ENCODE measurements around the gene EED. TPM values are rescaled to one million over a fixed set of nuclear protein-coding genes. Genes with fewer than 3 reads are reported as not detected.

Gene EED
- total and polyA plus RNA-seq, 4 donors: 11.1 to 40.2 (median 16.5) TPM

DNA sequence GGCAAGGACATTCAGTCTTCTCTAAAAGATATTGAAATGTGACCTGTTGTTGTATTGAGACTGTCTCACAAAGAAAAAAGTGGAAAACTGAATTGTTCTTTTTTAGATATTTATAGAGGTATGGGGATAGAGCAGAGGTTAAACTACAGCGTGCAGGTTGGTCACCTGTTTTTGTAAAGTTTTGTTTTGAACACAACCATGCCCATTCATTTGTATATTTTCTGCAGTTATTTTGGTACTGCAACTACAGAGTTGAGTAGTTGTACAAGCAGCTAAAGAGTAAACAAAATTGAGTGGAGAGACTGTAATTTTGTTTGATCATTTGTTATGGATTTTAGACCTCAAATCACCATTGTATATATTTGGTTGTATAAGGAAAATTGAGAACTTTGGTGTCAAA is 11.3 kb downstream of the EED start:
- Histone ChIP-seq H3K4me3 (no peak overlapping the region), H3K9ac (ENCODE audit: insufficient read depth in 1 of 2, low read length in 2 of 2) (no peak overlapping the region), H3K27me3 (ENCODE audit: control insufficient read depth in 3 of 3, insufficient read depth in 3 of 3, low read length in 2 of 3) (no peaks in the 10 kb centered on the region), H3K9me3 (ENCODE audit: control insufficient read depth in 4 of 4, insufficient read depth in 3 of 4, low read length in 3 of 4) (no peaks in the 10 kb centered on the region), H3K4me1 (ENCODE audit: control insufficient read depth in 5 of 5, insufficient read depth in 5 of 5, low read length in 5 of 5) (no peaks in the 10 kb centered on the region), H3K36me3 (ENCODE audit: control insufficient read depth in 4 of 4, insufficient read depth in 4 of 4, low read length in 4 of 4) (peaks cover 7 to 14% (median 12%) of the 10 kb centered on the region in 4 donors), H3K27ac (ENCODE audit: low read depth in 1 of 2, low read length in 1 of 2) (no peak overlapping the region)
- ATAC-seq (ENCODE audit: insufficient read depth, low FRiP score) (no peak), DNase-seq (no peak)
- 93 to 95% methylated on average over 1 of the region's 1 CpG for WGBS, 2 donors
- TF ChIP-seq, protein P1, sequence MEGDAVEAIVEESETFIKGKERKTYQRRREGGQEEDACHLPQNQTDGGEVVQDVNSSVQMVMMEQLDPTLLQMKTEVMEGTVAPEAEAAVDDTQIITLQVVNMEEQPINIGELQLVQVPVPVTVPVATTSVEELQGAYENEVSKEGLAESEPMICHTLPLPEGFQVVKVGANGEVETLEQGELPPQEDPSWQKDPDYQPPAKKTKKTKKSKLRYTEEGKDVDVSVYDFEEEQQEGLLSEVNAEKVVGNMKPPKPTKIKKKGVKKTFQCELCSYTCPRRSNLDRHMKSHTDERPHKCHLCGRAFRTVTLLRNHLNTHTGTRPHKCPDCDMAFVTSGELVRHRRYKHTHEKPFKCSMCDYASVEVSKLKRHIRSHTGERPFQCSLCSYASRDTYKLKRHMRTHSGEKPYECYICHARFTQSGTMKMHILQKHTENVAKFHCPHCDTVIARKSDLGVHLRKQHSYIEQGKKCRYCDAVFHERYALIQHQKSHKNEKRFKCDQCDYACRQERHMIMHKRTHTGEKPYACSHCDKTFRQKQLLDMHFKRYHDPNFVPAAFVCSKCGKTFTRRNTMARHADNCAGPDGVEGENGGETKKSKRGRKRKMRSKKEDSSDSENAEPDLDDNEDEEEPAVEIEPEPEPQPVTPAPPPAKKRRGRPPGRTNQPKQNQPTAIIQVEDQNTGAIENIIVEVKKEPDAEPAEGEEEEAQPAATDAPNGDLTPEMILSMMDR (IDR thresholded peaks at IDR 0.05; ENCODE audit: control extremely low read depth, extremely low read depth): no peak

DNA sequence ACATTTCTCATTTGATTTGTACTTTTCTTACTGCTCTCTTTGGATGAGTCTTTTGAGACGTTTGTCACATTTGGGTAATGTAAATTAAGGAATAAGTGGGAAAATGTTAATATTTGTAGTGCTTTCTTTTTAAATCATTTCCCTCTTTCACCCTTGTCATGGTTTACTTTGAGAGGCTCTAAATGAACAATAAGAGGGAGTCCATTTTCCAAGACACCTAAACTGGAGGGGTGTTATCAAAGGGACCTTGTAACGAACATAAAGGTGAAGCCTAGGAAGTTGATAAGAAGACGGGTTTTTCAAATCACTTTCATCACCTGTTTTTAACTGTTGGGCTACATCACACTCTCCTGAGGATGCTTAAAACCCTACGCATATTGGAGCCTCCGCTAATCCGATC is 12.1 kb downstream of the EED start:
- no peak overlapping the region for H3K27ac ChIP-seq (ENCODE audit: low read depth in 1 of 2, low read length in 1 of 2)
- peaks cover 10 to 15% (median 13%) of the 10 kb centered on the region in 4 donors for H3K36me3 ChIP-seq (ENCODE audit: control insufficient read depth in 4 of 4, insufficient read depth in 4 of 4, low read length in 4 of 4)
- DNase-seq (no peak), ATAC-seq (ENCODE audit: insufficient read depth, low FRiP score) (no peak)
- TF ChIP-seq, protein P1 (IDR thresholded peaks at IDR 0.05; ENCODE audit: control extremely low read depth, extremely low read depth): no peak
- H3K4me3 ChIP-seq: no peak overlapping the region
- H3K9ac ChIP-seq (ENCODE audit: insufficient read depth in 1 of 2, low read length in 2 of 2): no peak overlapping the region
- 74 to 77% methylated on average over 6 of the region's 6 CpGs for WGBS, 2 donors
- H3K4me1 ChIP-seq (ENCODE audit: control insufficient read depth in 5 of 5, insufficient read depth in 5 of 5, low read length in 5 of 5): no peaks in the 10 kb centered on the region
- no peaks in the 10 kb centered on the region for H3K9me3 ChIP-seq (ENCODE audit: control insufficient read depth in 4 of 4, insufficient read depth in 3 of 4, low read length in 3 of 4)
- H3K27me3 ChIP-seq (ENCODE audit: control insufficient read depth in 3 of 3, insufficient read depth in 3 of 3, low read length in 2 of 3): no peaks in the 10 kb centered on the region

DNA sequence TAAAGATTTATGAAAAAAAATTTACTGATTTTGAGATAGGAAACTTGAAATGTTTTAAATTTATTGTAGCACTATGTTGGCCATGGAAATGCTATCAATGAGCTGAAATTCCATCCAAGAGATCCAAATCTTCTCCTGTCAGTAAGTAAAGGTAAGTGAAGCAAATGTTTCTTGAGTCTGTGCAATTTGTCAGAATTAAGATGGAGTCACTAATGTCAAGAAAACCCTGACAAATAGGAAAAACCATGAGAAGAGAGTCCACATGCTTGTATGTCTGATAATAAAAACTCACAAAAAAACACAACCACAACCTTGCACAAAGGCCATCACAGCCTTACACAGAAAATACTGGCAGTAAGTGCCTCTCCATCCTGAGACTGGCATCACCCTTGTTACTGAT is 12.9 kb downstream of the EED start:
- DNase-seq (no peak), ATAC-seq (ENCODE audit: insufficient read depth, low FRiP score) (no peak)
- Histone ChIP-seq H3K36me3 (ENCODE audit: control insufficient read depth in 4 of 4, insufficient read depth in 4 of 4, low read length in 4 of 4) (peaks cover 10 to 23% (median 15%) of the 10 kb centered on the region in 4 donors), H3K9me3 (ENCODE audit: control insufficient read depth in 4 of 4, insufficient read depth in 3 of 4, low read length in 3 of 4) (no peaks in the 10 kb centered on the region), H3K27ac (ENCODE audit: low read depth in 1 of 2, low read length in 1 of 2) (no peak overlapping the region), H3K4me1 (ENCODE audit: control insufficient read depth in 5 of 5, insufficient read depth in 5 of 5, low read length in 5 of 5) (no peaks in the 10 kb centered on the region), H3K9ac (ENCODE audit: insufficient read depth in 1 of 2, low read length in 2 of 2) (no peak overlapping the region), H3K4me3 (no peak overlapping the region), H3K27me3 (ENCODE audit: control insufficient read depth in 3 of 3, insufficient read depth in 3 of 3, low read length in 2 of 3) (no peaks in the 10 kb centered on the region)
- TF ChIP-seq, protein P1 (IDR thresholded peaks at IDR 0.05; ENCODE audit: control extremely low read depth, extremely low read depth): no peak

DNA sequence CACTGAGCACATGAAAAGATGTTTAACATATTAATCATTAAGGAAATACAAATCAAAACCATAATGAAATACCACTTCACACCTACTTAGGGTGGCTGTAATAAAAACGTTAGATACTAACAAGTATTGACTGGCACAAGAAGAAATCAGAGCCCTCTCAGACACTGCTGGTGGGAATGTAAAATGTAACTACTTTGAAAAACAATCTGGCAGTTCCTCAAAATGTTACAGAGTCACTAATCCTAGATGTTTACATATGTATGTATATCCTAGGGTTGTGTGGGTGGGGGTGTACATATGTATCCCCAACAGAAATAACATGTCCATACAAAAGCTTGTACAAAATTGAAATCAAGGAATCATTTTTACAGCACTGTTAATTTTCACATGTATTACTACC is 15.2 kb downstream of the EED start:
- H3K36me3 ChIP-seq (ENCODE audit: control insufficient read depth in 4 of 4, insufficient read depth in 4 of 4, low read length in 4 of 4): peaks cover 14 to 30% (median 17%) of the 10 kb centered on the region in 4 donors
- H3K9ac ChIP-seq (ENCODE audit: insufficient read depth in 1 of 2, low read length in 2 of 2): no peak overlapping the region
- no peaks in the 10 kb centered on the region for H3K9me3 ChIP-seq (ENCODE audit: control insufficient read depth in 4 of 4, insufficient read depth in 3 of 4, low read length in 3 of 4)
- ATAC-seq (ENCODE audit: insufficient read depth, low FRiP score): no peak
- TF ChIP-seq, protein P1 (IDR thresholded peaks at IDR 0.05; ENCODE audit: control extremely low read depth, extremely low read depth): no peak
- WGBS, 2 donors: 42 to 76% methylated on average over 1 of the region's 1 CpG
- no peaks in the 10 kb centered on the region for H3K4me1 ChIP-seq (ENCODE audit: control insufficient read depth in 5 of 5, insufficient read depth in 5 of 5, low read length in 5 of 5)
- H3K4me3 ChIP-seq: no peak overlapping the region
- no peak overlapping the region for H3K27ac ChIP-seq (ENCODE audit: low read depth in 1 of 2, low read length in 1 of 2)
- H3K27me3 ChIP-seq (ENCODE audit: control insufficient read depth in 3 of 3, insufficient read depth in 3 of 3, low read length in 2 of 3): no peaks in the 10 kb centered on the region
- no peak for DNase-seq

All from lung (tissue), 12 donors.